Medulla oblongata (tissue), 1 donor: ENCODE results near the gene PCNT.

Source experiments
- DNase-seq: peaks from one replicate; pipeline ENCODE4 v3.0.0-alpha.2; 2015; ENCODE audit errors: extremely low spot score

Gene PCNT

GRCh38 chr21:46329796-46330195 lies 5.8 kb downstream of the PCNT start:
- DNase-seq, result no peak

GRCh38 chr21:46334351-46335140 lies 10.6 kb downstream of the PCNT start:
- DNase-seq, result no peak

- DNase-seq, result no peak
Observed at GRCh38 chr21:46336603-46337002, 12.6 kb downstream of the PCNT start.

GRCh38 chr21:46340998-46341397 lies 17.0 kb downstream of the PCNT start:
- DNase-seq, result no peak

GRCh38 chr21:46344219-46344915 lies 20.4 kb downstream of the PCNT start:
- DNase-seq, result no peak

GRCh38 chr21:46345861-46346260 lies 21.9 kb downstream of the PCNT start:
- no peak for DNase-seq

GRCh38 chr21:46346296-46347202 lies 22.6 kb downstream of the PCNT start:
- DNase-seq, result no peak

GRCh38 chr21:46347203-46347550 lies 23.2 kb downstream of the PCNT start:
- no peak for DNase-seq

- DNase-seq, result no peak
Observed at GRCh38 chr21:46347791-46348381, 23.9 kb downstream of the PCNT start.

- no peak for DNase-seq
Observed at GRCh38 chr21:46349134-46349760, 25.3 kb downstream of the PCNT start.

GRCh38 chr21:46350571-46350970 lies 26.6 kb downstream of the PCNT start:
- DNase-seq, result no peak

GRCh38 chr21:46350981-46351380 lies 27.0 kb downstream of the PCNT start:
- DNase-seq, result no peak

GRCh38 chr21:46351476-46352163 lies 27.7 kb downstream of the PCNT start:
- no peak for DNase-seq

GRCh38 chr21:46352164-46352515 lies 28.2 kb downstream of the PCNT start:
- no peak for DNase-seq

- no peak for DNase-seq
Observed at GRCh38 chr21:46352913-46353312, 29.0 kb downstream of the PCNT start.

GRCh38 chr21:46354046-46354445 lies 30.1 kb downstream of the PCNT start:
- DNase-seq, result no peak

- no peak for DNase-seq
Observed at GRCh38 chr21:46354518-46354917, 30.6 kb downstream of the PCNT start.

GRCh38 chr21:46355161-46356004 lies 31.4 kb downstream of the PCNT start:
- DNase-seq, result no peak

GRCh38 chr21:46356005-46356338 lies 32.0 kb downstream of the PCNT start:
- DNase-seq, result no peak
